ENCODE results near the gene PNPLA2. TPM values are rescaled to one million over a fixed set of nuclear protein-coding genes. Genes with fewer than 3 reads are reported as not detected.
A peak's percentile ranks its signal among the peaks of the same experiment; 100 is the strongest.

The PNPLA2 gene
- total and polyA plus RNA-seq, 2 of the 8 experiments (the other 6 are each of a cell fraction or from before 2014, with no cell fraction given) = 30.9 to 62.1 TPM

- 0 out of 4 replicates have a peak, but pooled peaks of 1 of the 2 experiments have one; percentile 6 for TF ChIP-seq SIN3A (conservative IDR thresholded peaks at IDR 0.05 in 1 of 2, IDR thresholded peaks at IDR 0.05 in 1 of 2; ENCODE audit: low read depth in 1 of 2, low read length in 2 of 2)
- 0 out of 2 replicates have a peak, but pooled peaks have one; percentile 35 for TF ChIP-seq TAF1 (IDR thresholded peaks at IDR 0.05; ENCODE audit: low read depth, low read length)
- TF ChIP-seq RXRA (IDR thresholded peaks at IDR 0.05; ENCODE audit: insufficient read depth, low read depth, low read length) = no peak
- TF ChIP-seq ZNF274 (IDR thresholded peaks at IDR 0.05; ENCODE audit: borderline replicate concordance, extremely low read depth, low read length) = no peak
- TF ChIP-seq BCL11A (IDR thresholded peaks at IDR 0.05; ENCODE audit: low read depth in 2 of 2, low read length in 2 of 2) = no peak
- no peak for TF ChIP-seq TEAD4 (IDR thresholded peaks at IDR 0.05; ENCODE audit: low read depth, low read length)
- no peak for TF ChIP-seq MAFK (IDR thresholded peaks at IDR 0.05; ENCODE audit: low read depth, low read length)
- TF ChIP-seq SUZ12 (IDR thresholded peaks at IDR 0.05; ENCODE audit: low read length) = no peak
- TF ChIP-seq RNF2 (IDR thresholded peaks at IDR 0.05; ENCODE audit: borderline replicate concordance, low read depth, low read length, missing control alignments, poor library complexity, severe bottlenecking) = no peak
- no peak for TF ChIP-seq YY1 (IDR thresholded peaks at IDR 0.05; ENCODE audit: low read depth, low read length)
- TF ChIP-seq CHD1 (IDR thresholded peaks at IDR 0.05; ENCODE audit: low read depth, low read length) = no peak
- TF ChIP-seq CHD2 (IDR thresholded peaks at IDR 0.05; ENCODE audit: low read length) = no peak
- no peak; a peak in 1 of 3 replicates for TF ChIP-seq POLR2A (IDR thresholded peaks at IDR 0.05; ENCODE audit: control extremely low read depth in 1 of 2, low read depth in 2 of 2, low read length in 2 of 2)
- no peak for TF ChIP-seq GTF2F1 (IDR thresholded peaks at IDR 0.05; ENCODE audit: borderline replicate concordance, low read depth, low read length)
- 0 out of 2 replicates have a peak, but pooled peaks have one; percentile 16 for TF ChIP-seq PHF8 (conservative IDR thresholded peaks at IDR 0.05; ENCODE audit: low read depth, low read length)
- no peak for TF ChIP-seq HDAC6 (IDR thresholded peaks at IDR 0.05; ENCODE audit: low read depth, low read length)
- no peak for TF ChIP-seq POLR2AphosphoS5 (IDR thresholded peaks at IDR 0.05; ENCODE audit: low read depth, low read length)
- TF ChIP-seq EGR1 (IDR thresholded peaks at IDR 0.05; ENCODE audit: borderline replicate concordance, low read depth, low read length) = no peak
- no peak for TF ChIP-seq SIRT6 (IDR thresholded peaks at IDR 0.05; ENCODE audit: low read length)
- TF ChIP-seq CBX5 (IDR thresholded peaks at IDR 0.05; ENCODE audit: low read depth, low read length) = no peak
- no peak for TF ChIP-seq KDM4A (IDR thresholded peaks at IDR 0.05; ENCODE audit: low read depth, low read length, severe bottlenecking)
- TF ChIP-seq TBP (IDR thresholded peaks at IDR 0.05; ENCODE audit: low read depth, low read length) = 0 out of 2 replicates have a peak, but pooled peaks have one; percentile 27
- peak; percentile 49 for TF ChIP-seq CTBP2 (IDR thresholded peaks at IDR 0.05; ENCODE audit: borderline replicate concordance, insufficient read depth, insufficient read length, low read length)
- no peak for TF ChIP-seq TCF12 (IDR thresholded peaks at IDR 0.05; ENCODE audit: low read depth, low read length)
- TF ChIP-seq BRCA1 (IDR thresholded peaks at IDR 0.05; ENCODE audit: low read depth, low read length) = no peak
Measured at GRCh38 chr11:829847-830294, 11.2 kb downstream of the PNPLA2 start (continued).

Data from H1 (cell line).